Measurements from ENCODE around the gene SPOPL.
"Not testable (repeated sequence)": the region's sequence is repeated elsewhere in the genome, so short reads cannot be mapped to it uniquely, and the experiment has no call there.

DNA sequence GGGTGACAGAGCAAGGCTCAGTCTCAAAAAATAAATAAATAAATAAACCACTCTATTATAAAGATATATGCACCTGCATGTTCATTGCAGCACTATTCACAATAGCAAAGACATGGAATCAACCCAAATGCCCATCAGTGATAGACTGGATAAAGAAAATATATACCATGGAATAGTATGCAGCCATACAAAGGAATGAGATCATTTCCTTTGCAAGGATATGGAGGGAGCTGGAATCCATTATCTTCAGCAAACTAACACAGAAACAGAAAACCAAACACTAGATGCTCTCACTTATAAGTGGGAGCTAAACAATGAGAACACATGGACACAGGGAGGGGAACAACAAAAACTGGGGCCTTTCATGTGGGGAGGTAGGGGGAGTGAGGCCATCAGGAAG lies 18.8 kb upstream of the SPOPL start:
- TF ChIP-seq, protein P1, sequence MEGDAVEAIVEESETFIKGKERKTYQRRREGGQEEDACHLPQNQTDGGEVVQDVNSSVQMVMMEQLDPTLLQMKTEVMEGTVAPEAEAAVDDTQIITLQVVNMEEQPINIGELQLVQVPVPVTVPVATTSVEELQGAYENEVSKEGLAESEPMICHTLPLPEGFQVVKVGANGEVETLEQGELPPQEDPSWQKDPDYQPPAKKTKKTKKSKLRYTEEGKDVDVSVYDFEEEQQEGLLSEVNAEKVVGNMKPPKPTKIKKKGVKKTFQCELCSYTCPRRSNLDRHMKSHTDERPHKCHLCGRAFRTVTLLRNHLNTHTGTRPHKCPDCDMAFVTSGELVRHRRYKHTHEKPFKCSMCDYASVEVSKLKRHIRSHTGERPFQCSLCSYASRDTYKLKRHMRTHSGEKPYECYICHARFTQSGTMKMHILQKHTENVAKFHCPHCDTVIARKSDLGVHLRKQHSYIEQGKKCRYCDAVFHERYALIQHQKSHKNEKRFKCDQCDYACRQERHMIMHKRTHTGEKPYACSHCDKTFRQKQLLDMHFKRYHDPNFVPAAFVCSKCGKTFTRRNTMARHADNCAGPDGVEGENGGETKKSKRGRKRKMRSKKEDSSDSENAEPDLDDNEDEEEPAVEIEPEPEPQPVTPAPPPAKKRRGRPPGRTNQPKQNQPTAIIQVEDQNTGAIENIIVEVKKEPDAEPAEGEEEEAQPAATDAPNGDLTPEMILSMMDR (IDR thresholded peaks at IDR 0.05; ENCODE audit: insufficient read depth, low read length), result not testable (repeated sequence)
- TF ChIP-seq POLR2AphosphoS5 (IDR thresholded peaks at IDR 0.05; ENCODE audit: low read depth), result not testable (repeated sequence)
